Suprapubic skin (tissue), 4 donors: ENCODE data around the gene MCRIP1. TPM values are rescaled to one million over a fixed set of nuclear protein-coding genes. Genes with fewer than 3 reads are reported as not detected.

Experiments
- DNase-seq, 2 donors: peaks; one replicate each; pipeline ENCODE4 v3.0.0-alpha.2; 2019; ENCODE audit warnings: low spot score in 2 of 2
- H3K27ac ChIP-seq: fragments of 200-600 bp; sonication (generic); one replicate; pipeline ENCODE4 v1.5.1; 2019
- H3K27me3 ChIP-seq: fragments of 200-600 bp; sonication (generic); one replicate; pipeline ENCODE4 v1.5.1; 2019
- H3K36me3 ChIP-seq: fragments of 200-600 bp; sonication (generic); one replicate; pipeline ENCODE4 v1.5.1; 2019
- H3K4me1 ChIP-seq: fragments of 200-600 bp; sonication (generic); one replicate; pipeline ENCODE4 v1.5.1; 2019
- H3K4me3 ChIP-seq: fragments of 200-600 bp; sonication (generic); one replicate; pipeline ENCODE4 v1.5.1; 2019; ENCODE audit warnings: mild to moderate bottlenecking
- H3K9me3 ChIP-seq: fragments of 200-600 bp; sonication (generic); one replicate; pipeline ENCODE4 v1.5.1; 2019
- CTCF ChIP-seq, 2 donors: fragments of 200-600 bp in 1 of 2; fragments of 450-650 bp in 1 of 2; sonication (generic) in 1 of 2; IDR thresholded peaks; one replicate each; pipeline ENCODE4 v1.5.1; 2016 to 2019; ENCODE audit warnings: antibody characterized with exemption in 2 of 2, mild to moderate bottlenecking in 1 of 2, moderate library complexity in 1 of 2
- EP300 ChIP-seq: sonication (generic); formaldehyde crosslinking; IDR thresholded peaks from one replicate; pipeline ENCODE4 v1.6.1; 2017; ENCODE audit warnings: antibody characterized with exemption
- POLR2A ChIP-seq, 2 donors: fragments of 450-650 bp; IDR thresholded peaks; one replicate each; pipeline ENCODE4 v1.6.1; 2017; ENCODE audit warnings: antibody characterized with exemption in 2 of 2, mild to moderate bottlenecking in 2 of 2, moderate library complexity in 2 of 2
- POLR2AphosphoS5 ChIP-seq, 3 donors: sonication (generic); formaldehyde crosslinking; IDR thresholded peaks; one replicate each; pipeline ENCODE4 v1.6.1; 2017; ENCODE audit warnings: antibody characterized with exemption in 3 of 3
- WGBS: methylation state at CpG from one replicate; pipeline ENCODE4 v1.1.5; 2018; 5-methylcytosine and 5-hydroxymethylcytosine counted together
- total RNA-seq, 4 donors: library from RNA; depleted of rRNA; stranded (reverse); fragments of >200 nt; gene quantifications; one replicate each; pipeline ENCODE4 v1.1.0, GENCODE V29; 2016

Gene MCRIP1
- total RNA-seq, 4 donors from 2014 or later: 20.3 to 29.3 (median 27.4) TPM

- 80% methylated on average over 8 of the region's 8 CpGs for WGBS
- TF ChIP-seq POLR2A (IDR thresholded peaks at IDR 0.05) (no peak), CTCF (IDR thresholded peaks at IDR 0.05) (no peak), POLR2AphosphoS5 (IDR thresholded peaks at IDR 0.05) (no peak), EP300 (no peak)
- H3K27ac ChIP-seq: no peak overlapping the region
- H3K4me1 ChIP-seq: peaks cover 2% of the 10 kb centered on the region
- H3K36me3 ChIP-seq: no peaks in the 10 kb centered on the region
- no peak for DNase-seq
- H3K4me3 ChIP-seq: no peak overlapping the region
- H3K9me3 ChIP-seq: no peaks in the 10 kb centered on the region
- peaks cover 78% of the 10 kb centered on the region for H3K27me3 ChIP-seq
These were observed 22.6 kb downstream of the MCRIP1 start for GRCh38 chr17:81810476-81810875.

- Histone ChIP-seq H3K36me3 (no peaks in the 10 kb centered on the region), H3K4me1 (peaks cover 7% of the 10 kb centered on the region), H3K9me3 (no peaks in the 10 kb centered on the region), H3K27me3 (peaks cover 87% of the 10 kb centered on the region), H3K4me3 (no peak overlapping the region), H3K27ac (no peak overlapping the region)
- TF ChIP-seq POLR2AphosphoS5 (IDR thresholded peaks at IDR 0.05): no peak
- no peak for TF ChIP-seq POLR2A (IDR thresholded peaks at IDR 0.05)
- no peak for TF ChIP-seq CTCF (IDR thresholded peaks at IDR 0.05)
- TF ChIP-seq EP300: no peak
- no peak for DNase-seq
- WGBS: 80% methylated on average over 4 of the region's 7 CpGs
These were observed 23.5 kb downstream of the MCRIP1 start for GRCh38 chr17:81809556-81809998.

- Histone ChIP-seq H3K9me3 (no peaks in the 10 kb centered on the region), H3K4me3 (no peak overlapping the region), H3K27ac (no peak overlapping the region), H3K27me3 (peaks cover 92% of the 10 kb centered on the region), H3K36me3 (no peaks in the 10 kb centered on the region), H3K4me1 (peaks cover 13% of the 10 kb centered on the region)
- TF ChIP-seq POLR2A (IDR thresholded peaks at IDR 0.05) (no peak), POLR2AphosphoS5 (IDR thresholded peaks at IDR 0.05) (no peak), EP300 (no peak), CTCF (IDR thresholded peaks at IDR 0.05) (no peak)
- WGBS: 75% methylated on average over 16 of the region's 20 CpGs
- DNase-seq: no peak
These were observed 24.1 kb downstream of the MCRIP1 start for GRCh38 chr17:81808778-81809555.

- Histone ChIP-seq H3K27me3 (peaks cover 98% of the 10 kb centered on the region), H3K4me3 (no peak overlapping the region), H3K4me1 (peaks cover 21% of the 10 kb centered on the region), H3K36me3 (no peaks in the 10 kb centered on the region), H3K9me3 (no peaks in the 10 kb centered on the region), H3K27ac (no peak overlapping the region)
- TF ChIP-seq POLR2AphosphoS5 (IDR thresholded peaks at IDR 0.05) (no peak), EP300 (no peak), CTCF (IDR thresholded peaks at IDR 0.05) (no peak), POLR2A (IDR thresholded peaks at IDR 0.05) (no peak)
- no peak for DNase-seq
- no CpG with 5 or more reads among the region's 13 CpGs for WGBS
These were observed 25.3 kb downstream of the MCRIP1 start for GRCh38 chr17:81807839-81808238.

GRCh38 chr17:81807210-81807719 lies 25.8 kb downstream of the MCRIP1 start:
- Histone ChIP-seq H3K9me3 (no peaks in the 10 kb centered on the region), H3K36me3 (no peaks in the 10 kb centered on the region), H3K27ac (no peak overlapping the region), H3K4me3 (no peak overlapping the region), H3K4me1 (peaks cover 21% of the 10 kb centered on the region), H3K27me3 (peaks cover 99% of the 10 kb centered on the region)
- no peak for TF ChIP-seq CTCF (IDR thresholded peaks at IDR 0.05)
- TF ChIP-seq POLR2A (IDR thresholded peaks at IDR 0.05): no peak
- no peak for TF ChIP-seq POLR2AphosphoS5 (IDR thresholded peaks at IDR 0.05)
- TF ChIP-seq EP300: no peak
- 48% methylated on average over 7 of the region's 18 CpGs for WGBS
- DNase-seq: no peak
